ENCODE data around the gene AGTPBP1. TPM values are rescaled to one million over a fixed set of nuclear protein-coding genes. Genes with fewer than 3 reads are reported as not detected.
"Not testable (repeated sequence)": the region's sequence is repeated elsewhere in the genome, so short reads cannot be mapped to it uniquely, and the experiment has no call there.

Gene AGTPBP1
- polyA plus RNA-seq, 4 donors, result 14.2 to 30.4 (median 28.1) TPM

DNA sequence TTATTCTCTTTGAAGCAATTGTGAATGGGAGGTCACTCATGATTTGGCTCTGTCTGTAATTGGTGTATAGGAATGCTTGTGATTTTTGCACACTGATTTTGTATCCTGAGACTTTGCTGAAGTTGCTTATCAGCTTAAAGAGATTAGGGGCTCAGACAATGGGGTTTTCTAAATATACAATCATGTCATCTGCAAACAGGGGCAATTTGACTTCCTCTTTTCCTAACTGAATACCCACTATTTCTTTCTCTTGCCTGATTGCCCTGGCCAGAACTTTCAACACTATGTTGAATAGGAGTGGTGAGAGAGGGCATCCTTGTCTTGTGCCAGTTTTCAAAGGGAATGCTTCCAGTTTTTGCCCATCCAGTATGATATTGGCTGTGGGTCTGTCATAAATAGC is 22.3 kb downstream of the AGTPBP1 start:
- DNase-seq (ENCODE audit: low read depth in 4 of 4, low spot score in 3 of 4), result not testable (repeated sequence)

DNA sequence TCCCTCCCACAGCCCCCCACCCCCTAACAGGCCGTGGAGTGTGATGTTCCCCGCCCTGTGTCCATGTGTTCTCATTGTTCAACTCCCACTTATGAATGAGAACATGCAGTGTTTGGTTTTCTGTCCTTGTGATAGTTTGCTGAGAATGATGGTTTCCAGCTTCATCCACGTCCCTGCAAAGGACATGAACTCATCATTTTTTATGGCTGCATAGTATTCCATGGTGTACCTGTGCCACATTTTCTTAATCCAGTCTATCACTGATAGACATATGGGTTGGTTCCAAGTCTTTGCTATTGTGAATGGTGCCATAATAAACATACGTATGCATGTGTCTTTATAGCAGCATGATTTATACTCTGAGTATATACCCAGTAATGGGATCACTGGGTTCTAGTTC is 23.9 kb downstream of the AGTPBP1 start:
- not testable (repeated sequence) for DNase-seq (ENCODE audit: low read depth in 4 of 4, low spot score in 3 of 4)

DNA sequence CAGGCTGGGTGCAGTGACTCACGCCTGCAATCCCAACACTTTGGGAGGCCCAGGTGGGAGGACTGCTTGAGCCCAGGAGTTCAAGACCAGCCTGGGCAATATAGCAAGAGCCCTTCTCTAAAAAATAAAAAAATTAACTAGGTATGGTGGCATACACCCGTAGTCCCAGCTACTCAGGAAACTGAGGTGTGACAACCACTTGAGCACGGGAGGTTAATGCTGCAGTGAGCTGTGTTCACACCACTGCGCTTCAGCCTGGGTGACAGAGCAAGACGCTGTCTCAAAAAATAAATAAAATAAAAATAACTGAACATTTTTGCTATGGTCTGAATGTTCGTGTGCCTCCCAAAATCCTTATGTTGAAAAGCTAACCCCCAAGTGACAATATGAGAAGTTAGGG is 24.5 kb downstream of the AGTPBP1 start:
- no peak for DNase-seq (ENCODE audit: low read depth in 4 of 4, low spot score in 3 of 4)

DNA sequence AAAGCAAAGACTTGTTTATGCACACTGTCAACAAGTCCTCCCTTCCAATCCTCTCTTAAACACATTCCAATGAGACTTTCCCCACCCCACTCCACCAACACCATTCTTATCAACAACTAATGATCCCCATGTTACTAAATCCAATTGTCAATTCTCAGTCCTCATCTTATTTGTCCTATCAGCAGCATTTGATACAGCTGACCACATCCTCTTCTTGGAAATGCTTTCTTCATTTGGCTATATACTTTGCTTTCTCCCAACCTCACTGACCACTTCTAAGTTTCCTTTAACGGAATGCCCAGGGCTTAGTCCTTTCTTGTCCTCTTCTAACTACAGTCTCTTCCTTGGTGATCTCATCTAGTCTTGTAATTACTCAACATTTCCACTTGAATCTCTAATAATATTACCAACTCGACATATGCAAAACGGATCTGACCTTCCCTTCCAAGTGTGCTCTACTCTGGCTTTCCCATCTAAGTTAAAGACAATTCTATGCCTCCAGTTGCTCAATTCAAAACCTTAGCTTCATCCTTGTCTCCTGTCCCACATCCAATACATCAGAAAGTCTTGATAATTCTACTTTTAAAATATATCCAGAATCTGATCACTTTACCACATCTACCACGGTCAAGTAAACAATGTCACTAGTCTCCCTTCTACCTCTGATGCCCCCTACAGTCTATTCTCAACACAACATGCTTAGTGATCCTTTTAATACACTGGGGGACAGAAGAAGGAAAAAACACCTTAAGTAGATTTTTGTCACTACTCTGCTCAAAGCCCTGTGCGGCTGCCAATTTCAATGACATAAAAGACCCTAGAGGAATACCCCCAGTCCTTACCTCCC is 25.5 kb downstream of the AGTPBP1 start:
- no peak for DNase-seq (ENCODE audit: low read depth in 4 of 4, low spot score in 3 of 4)

DNA sequence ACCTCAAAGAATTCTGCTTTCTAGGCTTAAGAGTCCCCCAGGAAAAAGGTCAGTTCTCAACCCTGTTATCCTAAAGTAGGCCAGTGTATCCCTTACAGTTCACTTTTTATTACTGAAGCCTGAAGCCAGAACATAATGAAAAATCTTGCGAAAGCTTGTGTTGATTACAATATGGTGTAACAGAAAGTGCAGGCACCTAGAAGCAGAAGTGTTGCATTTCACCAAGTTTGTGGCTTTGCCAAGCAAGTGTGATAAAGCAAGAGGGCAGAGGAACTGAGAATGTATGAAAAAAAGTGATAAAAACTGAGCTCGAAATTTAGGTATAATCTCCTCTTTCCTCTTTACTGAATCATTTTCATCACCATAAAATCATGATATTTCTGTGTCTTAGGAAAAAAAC is 26.2 kb downstream of the AGTPBP1 start:
- no peak for DNase-seq (ENCODE audit: low read depth in 4 of 4, low spot score in 3 of 4)

DNA sequence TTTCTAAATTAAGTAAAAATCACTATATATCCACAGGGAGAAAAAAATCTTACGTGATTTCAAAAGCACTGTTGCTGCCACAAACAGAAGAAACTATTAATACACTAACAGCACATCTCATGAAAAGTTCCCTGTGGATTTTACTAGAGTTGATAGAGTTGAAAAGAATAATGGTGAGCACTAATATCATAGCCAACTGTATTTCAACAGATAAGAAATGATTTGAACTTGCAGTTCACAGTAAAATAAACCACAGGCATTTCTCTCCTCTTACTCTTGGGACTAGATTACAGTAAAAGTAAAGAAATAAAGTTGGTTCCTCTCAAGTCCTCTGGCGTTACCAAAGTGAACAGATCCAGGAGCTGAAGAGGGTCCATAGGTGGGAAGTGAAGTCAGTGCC is 27.9 kb downstream of the AGTPBP1 start:
- no peak for DNase-seq (ENCODE audit: low read depth in 4 of 4, low spot score in 3 of 4)

DNA sequence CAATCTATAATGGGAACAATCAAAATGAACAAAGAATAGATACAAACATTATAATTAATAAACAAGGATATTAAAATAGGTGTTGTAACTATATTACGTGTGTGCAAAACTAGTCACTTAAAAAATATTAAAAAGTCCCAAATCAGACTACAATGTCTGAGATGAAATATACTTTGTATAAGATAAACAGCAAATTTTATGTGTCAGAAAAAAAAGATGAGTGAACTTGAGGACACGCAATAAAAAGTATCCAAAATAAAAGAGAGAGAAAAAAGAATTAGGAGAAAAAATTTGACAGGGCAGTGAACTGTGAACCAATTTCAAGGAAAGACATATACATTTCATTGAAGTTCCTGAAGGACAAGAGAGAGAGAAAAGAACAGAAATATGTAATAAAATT is 37.0 kb downstream of the AGTPBP1 start:
- no peak for DNase-seq (ENCODE audit: low read depth in 4 of 4, low spot score in 3 of 4)

DNA sequence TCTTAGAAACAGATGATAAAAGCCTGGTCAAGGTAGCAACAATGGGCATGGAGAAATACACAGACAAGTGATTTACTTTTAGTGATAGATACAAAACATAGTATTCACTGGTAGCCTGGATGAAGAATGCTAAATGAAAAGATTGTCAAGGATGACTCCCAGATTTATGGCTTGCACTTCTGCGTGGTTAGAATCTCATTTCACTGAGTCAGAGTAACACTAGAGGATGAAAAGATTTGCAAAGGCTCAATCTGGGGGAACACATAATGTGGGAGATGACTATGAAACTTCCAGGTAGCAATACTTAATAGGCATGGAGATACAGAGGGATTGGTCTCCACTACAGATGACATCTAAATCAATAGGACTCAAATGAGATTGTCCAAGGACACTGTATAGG is 38.4 kb downstream of the AGTPBP1 start:
- no peak for DNase-seq (ENCODE audit: low read depth in 4 of 4, low spot score in 3 of 4)

DNA sequence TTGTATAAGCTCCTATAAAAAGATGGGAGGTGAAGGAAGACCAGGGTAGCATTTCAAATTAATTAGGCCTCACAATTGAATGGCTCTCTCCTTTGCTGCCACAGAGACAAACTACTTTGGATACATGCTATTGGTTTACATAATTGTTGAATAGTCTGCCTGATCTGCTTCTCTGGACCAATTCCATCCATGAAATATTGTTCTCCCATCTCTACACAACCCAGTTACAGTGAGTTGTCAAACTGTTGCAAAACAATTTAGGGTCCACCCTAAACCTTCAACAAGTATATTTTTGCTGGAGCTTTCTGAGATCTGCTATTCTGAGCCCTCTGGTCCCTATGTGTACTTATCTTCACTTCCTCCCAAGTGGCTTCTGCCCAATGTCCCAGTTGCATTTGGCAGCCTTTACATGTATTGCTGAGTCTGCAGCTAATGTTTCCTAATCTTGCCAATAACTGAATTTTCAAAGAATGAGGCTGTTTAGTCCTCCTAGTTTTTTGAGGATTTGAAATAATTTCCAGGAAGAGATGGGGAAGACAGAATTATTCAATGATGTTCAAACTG is 38.9 kb downstream of the AGTPBP1 start:
- DNase-seq (ENCODE audit: low read depth in 4 of 4, low spot score in 3 of 4), result no peak

DNA sequence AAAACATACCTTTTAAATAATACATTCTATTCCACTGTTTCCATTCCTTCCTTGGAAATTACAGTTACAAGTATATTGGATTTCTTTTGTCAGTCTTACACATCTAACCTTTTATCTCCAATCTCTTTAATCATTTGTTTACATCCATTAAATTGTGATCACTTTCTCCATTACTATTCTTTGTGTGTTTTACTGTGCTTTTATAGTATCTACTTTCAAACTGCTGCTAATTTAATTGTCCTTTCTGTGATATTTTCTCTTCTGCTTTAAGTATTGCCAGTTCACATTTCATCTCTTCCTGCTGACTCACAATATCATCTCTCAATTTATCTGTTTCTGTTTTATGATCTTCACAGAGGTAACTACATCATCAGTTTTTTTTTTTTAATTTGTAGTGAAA is 39.6 kb downstream of the AGTPBP1 start:
- no peak for DNase-seq (ENCODE audit: low read depth in 4 of 4, low spot score in 3 of 4)

DNA sequence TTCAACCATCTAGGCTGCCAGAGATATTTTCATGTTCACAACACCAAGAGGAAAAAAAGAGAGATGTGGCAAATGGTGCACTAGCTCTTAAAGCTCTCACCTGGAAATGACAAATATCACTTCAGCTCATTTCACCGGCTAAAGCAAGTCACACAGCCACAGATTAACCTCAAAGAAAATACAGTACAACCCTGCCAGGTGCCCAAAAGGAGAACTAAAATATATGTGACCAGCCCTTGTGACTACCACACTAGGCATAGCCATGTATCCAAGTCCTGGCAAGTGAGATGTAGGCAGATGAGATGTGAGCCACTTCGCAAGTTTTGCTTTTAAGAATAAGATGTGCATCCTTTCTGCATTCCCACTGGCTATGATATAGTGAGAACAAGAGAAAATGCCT is 41.4 kb downstream of the AGTPBP1 start:
- no peak for DNase-seq (ENCODE audit: low read depth in 4 of 4, low spot score in 3 of 4)

DNA sequence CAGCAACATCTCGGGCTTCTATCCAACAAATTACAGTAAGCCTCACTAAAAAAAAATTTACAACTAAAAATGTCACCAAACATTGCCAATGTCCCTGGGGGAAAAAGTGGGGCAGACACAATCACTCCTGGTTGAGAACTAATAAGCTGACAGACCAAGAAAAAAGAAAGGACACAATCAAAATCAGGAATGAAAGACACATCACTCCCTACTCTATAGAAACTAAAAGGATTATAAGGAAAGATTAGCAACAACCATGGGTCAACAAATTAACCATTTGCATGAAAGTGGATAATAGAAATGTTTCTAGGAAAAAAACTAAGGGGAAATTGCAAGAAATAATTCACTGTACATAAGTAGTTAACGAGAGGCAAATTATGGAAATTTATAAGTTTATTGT is 53.4 kb downstream of the AGTPBP1 start:
- DNase-seq (ENCODE audit: low read depth in 4 of 4, low spot score in 3 of 4), result no peak

DNA sequence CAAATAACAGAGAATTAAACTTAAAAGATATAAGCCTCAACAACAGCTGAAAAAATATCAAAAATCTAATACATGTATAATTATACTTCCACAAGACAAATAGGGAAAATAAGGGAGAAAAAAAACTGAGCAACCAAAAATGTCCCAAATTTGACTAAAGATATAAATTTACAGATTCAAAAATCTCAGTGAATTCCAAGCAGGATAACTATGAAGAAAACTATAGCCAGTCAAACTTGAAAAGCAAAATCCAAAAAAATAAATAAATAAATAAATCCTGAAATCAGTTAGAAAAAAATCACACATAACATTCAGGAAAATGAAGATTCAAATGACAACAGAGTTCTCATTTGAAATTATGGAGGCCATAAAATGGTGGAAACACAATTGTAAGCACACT is 56.7 kb downstream of the AGTPBP1 start:
- DNase-seq (ENCODE audit: low read depth in 4 of 4, low spot score in 3 of 4), result no peak

DNA sequence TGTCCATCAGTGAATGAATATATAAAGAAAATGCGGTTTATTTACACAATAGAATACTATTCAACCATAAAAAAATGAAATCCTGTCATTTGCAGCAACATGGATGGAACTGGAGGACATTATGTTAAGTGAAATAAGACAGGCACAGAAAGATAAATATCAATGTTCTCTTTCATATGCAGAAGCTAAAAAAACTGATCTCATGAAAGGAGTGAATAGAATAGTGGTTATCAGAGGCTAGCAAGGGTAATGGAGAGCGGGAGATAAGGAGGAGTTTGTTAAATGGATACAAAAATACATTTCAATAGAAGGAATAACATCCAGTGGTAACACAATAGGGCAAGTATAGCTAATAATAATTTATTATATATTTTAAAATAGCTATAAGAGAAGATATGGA is 65.0 kb downstream of the AGTPBP1 start:
- DNase-seq (ENCODE audit: low read depth in 4 of 4, low spot score in 3 of 4), result no peak

DNA sequence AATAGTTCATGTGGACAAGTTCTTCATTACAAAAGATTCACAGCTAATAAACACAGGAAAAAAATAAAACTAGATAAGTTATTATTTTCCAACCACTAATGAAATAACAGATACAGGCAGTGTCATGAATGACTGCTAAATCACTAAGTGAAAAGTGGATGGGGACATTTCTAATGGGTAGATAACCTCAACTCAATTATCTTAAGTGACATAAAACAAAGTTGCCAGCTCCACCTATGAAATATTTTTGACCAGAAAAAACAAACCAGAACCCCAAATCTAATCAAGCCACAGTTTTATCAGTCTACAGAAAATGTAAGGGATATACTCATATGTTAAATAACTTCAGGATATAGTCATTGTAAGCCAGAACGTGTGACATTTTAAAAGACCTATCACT is 74.4 kb downstream of the AGTPBP1 start:
- DNase-seq (ENCODE audit: low read depth in 4 of 4, low spot score in 3 of 4), result no peak

DNA sequence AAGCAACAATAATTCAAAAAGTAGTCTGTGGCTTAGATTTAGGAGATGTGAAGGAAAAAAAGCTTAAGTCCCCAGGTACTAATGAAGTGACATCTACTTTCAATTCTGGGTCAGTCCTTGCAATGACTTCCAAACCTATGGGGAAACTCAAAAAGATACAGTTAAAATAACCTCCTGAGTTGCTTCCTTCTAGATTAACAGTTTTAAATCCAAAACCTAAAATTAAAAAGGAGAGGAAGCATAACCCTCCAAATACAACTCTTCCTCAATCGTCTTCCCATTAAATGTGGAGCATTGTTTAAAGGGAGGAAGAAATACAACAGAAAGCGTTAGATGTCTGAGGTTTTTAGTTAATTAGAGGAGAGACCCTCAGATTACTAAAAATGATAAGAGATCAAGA is 75.7 kb downstream of the AGTPBP1 start:
- DNase-seq (ENCODE audit: low read depth in 4 of 4, low spot score in 3 of 4), result no peak

DNA sequence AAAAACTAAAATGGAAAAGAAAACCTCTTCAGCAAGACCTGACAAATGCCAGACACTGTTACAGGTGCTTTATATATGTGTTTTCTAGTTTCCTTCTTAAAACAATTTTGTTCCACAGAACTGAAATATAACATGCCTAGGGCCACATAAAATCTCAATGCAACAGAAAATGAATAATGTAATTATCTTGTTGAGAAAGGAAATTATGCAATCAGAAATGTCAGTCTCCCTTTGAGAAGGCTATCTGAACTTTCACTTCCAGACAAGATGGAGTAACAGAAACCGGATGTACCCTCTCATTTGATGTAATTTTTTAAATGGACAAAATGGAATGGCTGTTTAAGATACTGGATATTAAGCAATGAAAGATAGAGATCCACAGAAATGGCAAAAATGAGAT is 79.2 kb downstream of the AGTPBP1 start:
- DNase-seq (ENCODE audit: low read depth in 4 of 4, low spot score in 3 of 4), result no peak

DNA sequence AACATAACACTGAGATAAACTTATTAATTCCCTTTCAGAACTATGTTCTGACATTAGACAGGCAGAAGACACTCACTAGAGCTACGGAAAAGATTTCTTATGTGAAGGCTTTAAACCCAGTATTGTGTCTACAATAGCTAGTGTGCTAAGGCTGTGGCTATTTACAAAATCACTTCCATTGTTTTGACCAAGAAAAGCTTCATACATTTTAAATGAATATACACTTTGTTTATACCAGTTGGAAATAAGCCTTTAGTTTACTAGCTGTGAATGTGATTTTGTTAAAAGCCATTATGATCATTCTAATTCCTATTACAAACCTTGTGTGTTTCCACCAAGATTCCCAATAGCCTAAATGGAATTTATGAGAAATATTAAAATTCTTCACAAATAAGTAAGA is 83.0 kb downstream of the AGTPBP1 start:
- DNase-seq (ENCODE audit: low read depth in 4 of 4, low spot score in 3 of 4), result no peak

DNA sequence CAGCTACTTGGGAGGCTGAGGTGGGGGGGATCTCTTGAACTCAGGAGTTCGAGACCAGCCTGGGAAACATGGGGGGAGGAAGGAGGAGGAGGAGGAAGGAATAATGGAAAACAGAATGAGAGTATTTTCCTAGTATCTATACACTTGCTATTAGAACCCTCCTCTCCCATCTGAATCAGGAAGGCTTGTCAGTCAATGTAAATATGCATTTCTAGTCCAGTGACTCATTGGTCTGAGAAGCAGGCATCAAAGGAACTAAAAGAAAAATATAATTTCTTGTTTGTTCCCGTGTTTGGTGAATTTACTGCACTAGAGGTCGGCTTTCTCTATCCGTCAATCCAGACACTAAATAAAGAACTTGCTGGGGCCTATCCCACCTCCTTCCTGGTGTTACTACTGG is 88.6 kb downstream of the AGTPBP1 start:
- no peak for DNase-seq (ENCODE audit: low read depth in 4 of 4, low spot score in 3 of 4)

DNA sequence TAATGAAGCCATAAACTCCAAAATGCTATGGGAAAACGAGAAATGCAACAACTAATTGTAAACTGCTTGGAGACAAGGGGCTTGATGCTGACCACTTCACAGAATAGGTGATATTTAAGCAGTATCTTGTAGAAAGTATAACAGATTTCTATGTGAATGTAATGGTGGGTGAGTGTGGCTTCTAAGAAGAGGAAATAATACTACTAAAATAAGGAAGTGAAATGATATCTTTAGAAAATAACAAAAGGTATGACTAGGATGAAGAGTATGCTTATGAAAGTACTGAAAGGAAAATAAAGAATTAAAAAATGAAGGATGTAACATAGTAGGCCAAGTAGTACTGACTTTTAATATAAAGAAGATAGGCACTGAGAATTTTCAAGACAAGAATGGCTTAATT is 94.2 kb downstream of the AGTPBP1 start:
- no peak for DNase-seq (ENCODE audit: low read depth in 4 of 4, low spot score in 3 of 4)

DNA sequence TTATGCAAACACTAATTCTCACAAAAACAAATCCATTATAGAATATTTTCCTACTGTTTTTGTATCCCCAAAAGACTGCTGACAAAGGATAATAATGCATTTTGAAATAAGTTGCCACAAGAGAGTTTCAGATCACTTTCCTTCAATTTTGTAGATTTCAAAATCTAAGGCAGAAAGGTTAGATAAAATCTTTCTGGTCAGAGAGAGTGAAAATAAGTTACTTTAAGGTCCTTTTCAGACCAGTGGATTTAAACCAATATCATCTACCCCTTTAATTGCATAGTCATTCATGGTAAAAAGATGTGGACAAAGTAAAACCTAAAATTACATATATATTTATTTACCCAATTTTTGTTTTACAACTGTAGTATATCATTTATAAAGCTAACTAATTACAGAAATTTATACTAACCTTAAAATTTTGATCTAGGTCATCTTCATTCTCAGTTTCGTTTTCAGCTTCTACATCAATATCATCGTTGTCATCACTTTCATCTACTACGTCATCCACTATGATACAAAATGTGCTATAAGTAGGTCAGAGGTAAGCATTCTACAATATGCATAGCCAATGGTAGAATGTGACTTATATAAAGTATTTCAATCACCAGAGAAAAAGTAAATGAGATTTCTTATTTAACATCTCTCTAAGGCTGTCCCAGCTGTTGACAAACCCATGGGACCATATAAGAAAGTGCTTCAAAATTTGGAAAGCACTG is 95.7 kb downstream of the AGTPBP1 start:
- no peak for DNase-seq (ENCODE audit: low read depth in 4 of 4, low spot score in 3 of 4)

DNA sequence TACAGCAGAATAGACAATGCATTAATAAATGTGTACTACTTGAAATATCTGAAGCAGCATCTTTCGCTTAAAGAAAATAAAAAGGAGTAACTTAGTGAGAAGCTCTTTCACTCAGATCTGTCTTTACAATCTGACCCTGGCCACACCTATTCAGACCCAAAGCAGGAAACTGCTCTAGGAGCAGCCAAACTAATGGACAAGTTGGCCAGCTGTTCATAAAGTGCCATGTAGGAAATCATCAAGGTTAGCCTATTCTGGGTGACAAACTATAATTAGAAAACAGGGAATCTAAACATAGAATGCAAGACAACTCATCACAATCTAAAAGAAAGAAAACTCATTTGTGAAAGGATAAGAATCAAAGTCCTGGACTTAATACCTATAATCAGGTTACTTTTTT is 101.3 kb downstream of the AGTPBP1 start:
- no peak for DNase-seq (ENCODE audit: low read depth in 4 of 4, low spot score in 3 of 4)
